HCT116 (cell line): ENCODE results near the gene GALNT16. TPM values are rescaled to one million over a fixed set of nuclear protein-coding genes. Genes with fewer than 3 reads are reported as not detected.

Source experiments
- ATAC-seq: fragments of 200-7000 bp; cut with Tn5 transposase; 2 replicates; pipeline ENCODE4 v1.9.1; 2020; ENCODE audit warnings: mild to moderate bottlenecking, moderate library complexity
- BruUV-seq: library from RNA; stranded (reverse); fragments of 400-500 nt; replicated peaks from 2 replicates; lab custom pipeline; 2021; lab: Mats Ljungman, UMichigan
- CTCF ChIA-PET: fragments of 300-600 bp; sonication (Branson Sonifier 250); formaldehyde crosslinking; loops from one replicate; lab custom pipeline; 2021; ENCODE audit warnings: antibody characterized with exemption; lab: Charles Lee
- POLR2A ChIA-PET: fragments of 300-600, 350-600 bp; sonication (Branson Sonifier 250); formaldehyde crosslinking; loops from one replicate; lab custom pipeline; 2021; ENCODE audit warnings: antibody characterized with exemption; lab: Charles Lee
- RAD21 ChIA-PET, 2 experiments: fragments of 300-600 bp; sonication (Branson Sonifier 250); formaldehyde crosslinking; loops; one replicate each; lab custom pipeline; 2023; ENCODE audit warnings: low total read pairs in 2 of 2; ENCODE audit not compliant: uncharacterized antibody in 2 of 2, unreplicated experiment in 2 of 2, low non-redundant PET in 1 of 2; lab: Charles Lee
- DNase-seq: peaks from one replicate; pipeline ENCODE4 v3.0.0-alpha.2; 2010; ENCODE audit warnings: low read depth, low spot score
- H2AFZ ChIP-seq: fragments of 200-600 bp; shearing (Covaris generic), sonication (generic); 2 replicates; pipeline ENCODE4 v1.6.1; 2017; ENCODE audit warnings: low read depth, mixed run types, mixed read lengths, antibody characterized with exemption, low read length; ENCODE audit not compliant: poor library complexity, severe bottlenecking
- H3K27ac ChIP-seq: 2 replicates; pipeline ENCODE4 v1.5.1; 2012; ENCODE audit warnings: low read depth, low read length
- H3K27me3 ChIP-seq: fragments of 200-600 bp; sonication (generic); 2 replicates; pipeline ENCODE4 v1.6.1; 2016; ENCODE audit warnings: mixed run types, low read length, mixed read lengths; ENCODE audit not compliant: insufficient read depth
- H3K36me3 ChIP-seq, 2 experiments: fragments of 200-500 bp in 1 of 2; fragments of 200-600 bp in 1 of 2; sonication (Bioruptor generic) in 1 of 2; sonication (generic) in 1 of 2; 2 replicates each; pipeline versions ENCODE4 v1.5.1 to v1.6.1; 2014 to 2016; ENCODE audit warnings: low read length in 2 of 2, inconsistent platforms in 1 of 2, mixed read lengths in 1 of 2, mixed run types in 1 of 2; ENCODE audit not compliant: insufficient read depth in 2 of 2, control insufficient read depth in 1 of 2
- H3K4me1 ChIP-seq, 2 experiments: fragments of 200-600 bp in 1 of 2; sonication (generic) in 1 of 2; 2 replicates each; pipeline versions ENCODE4 v1.5.1 to v1.6.1; 2012 to 2017; ENCODE audit warnings: low read length in 2 of 2, inconsistent platforms in 1 of 2, mild to moderate bottlenecking in 1 of 2, mixed read lengths in 1 of 2, mixed run types in 1 of 2, moderate library complexity in 1 of 2; ENCODE audit not compliant: insufficient read depth in 2 of 2, control insufficient read depth in 1 of 2
- H3K4me2 ChIP-seq: fragments of 200-600 bp; sonication (generic); 2 replicates; pipeline ENCODE4 v1.6.1; 2017; ENCODE audit warnings: mixed run types, low read length, mixed read lengths
- H3K4me3 ChIP-seq, 2 experiments: fragments of 200-600 bp in 1 of 2; sonication (generic) in 1 of 2; replicated peaks in 1 of 2; 2 replicates each; pipeline ENCODE4 v1.5.1; 2011 to 2016; ENCODE audit warnings: low read length in 2 of 2, control low read depth in 1 of 2, low read depth in 1 of 2, mild to moderate bottlenecking in 1 of 2, mixed read lengths in 1 of 2, mixed run types in 1 of 2
- H3K79me2 ChIP-seq: fragments of 200-600 bp; sonication (generic); 2 replicates; pipeline ENCODE4 v1.6.1; 2017; ENCODE audit warnings: mild to moderate bottlenecking, mixed run types, low read length, moderate library complexity, mixed read lengths; ENCODE audit not compliant: insufficient read depth
- H3K9ac ChIP-seq: fragments of 200-600 bp; sonication (generic); 2 replicates; pipeline ENCODE4 v1.6.1; 2016; ENCODE audit warnings: low read length, mixed read lengths
- H3K9me2 ChIP-seq: fragments of 200-600 bp; sonication (generic), shearing (Covaris generic); 2 replicates; pipeline ENCODE4 v1.6.1; 2017; ENCODE audit warnings: mixed run types, mild to moderate bottlenecking, moderate library complexity; ENCODE audit not compliant: insufficient read depth
- H3K9me3 ChIP-seq, 2 experiments: fragments of 200-500 bp in 1 of 2; fragments of 200-600 bp in 1 of 2; sonication (Bioruptor generic) in 1 of 2; sonication (generic) in 1 of 2; 2 replicates each; pipeline ENCODE4 v1.6.1; 2014 to 2017; ENCODE audit warnings: low read length in 2 of 2, mixed read lengths in 2 of 2, inconsistent platforms in 1 of 2, low read depth in 1 of 2, mild to moderate bottlenecking in 1 of 2, mixed run types in 1 of 2, moderate library complexity in 1 of 2; ENCODE audit not compliant: control insufficient read depth in 1 of 2, insufficient read depth in 1 of 2
- H4K20me1 ChIP-seq: fragments of 200-600 bp; sonication (generic), shearing (Covaris generic); 2 replicates; pipeline ENCODE4 v1.6.1; 2017; ENCODE audit warnings: mixed run types, mild to moderate bottlenecking, moderate library complexity; ENCODE audit not compliant: insufficient read depth
- EZH2 ChIP-seq: fragments of 200-600 bp; sonication (generic); IDR thresholded peaks from 2 replicates; pipeline ENCODE4 v1.6.1; 2017; ENCODE audit warnings: antibody characterized with exemption, mixed run types
- EZH2phosphoT487 ChIP-seq: fragments of 200-600 bp; IDR thresholded peaks from 2 replicates; pipeline ENCODE4 v1.6.1; 2018; ENCODE audit warnings: antibody characterized with exemption, borderline replicate concordance
- FOSL1 ChIP-seq: IDR thresholded peaks from 2 replicates; pipeline ENCODE4 v1.6.1; 2012; ENCODE audit warnings: low read depth
- SIN3A ChIP-seq: IDR thresholded peaks from 2 replicates; pipeline ENCODE4 v1.6.1; 2012; ENCODE audit warnings: low read depth
- TCF7L2 ChIP-seq: IDR thresholded peaks from 2 replicates; pipeline ENCODE4 v1.7.0; 2011; ENCODE audit warnings: borderline replicate concordance, inconsistent platforms; ENCODE audit not compliant: insufficient read depth, insufficient read length; ENCODE audit errors: extremely low read depth
- YY1 ChIP-seq: IDR thresholded peaks from 2 replicates; pipeline ENCODE4 v1.6.1; 2011; ENCODE audit warnings: low read length, low read depth, moderate library complexity, mild to moderate bottlenecking; ENCODE audit not compliant: insufficient replicate concordance; ENCODE audit errors: extremely low read depth
- intact Hi-C: fragments of 100-400 bp; cut with micrococcal nuclease; formaldehyde crosslinking; loops from 2 replicates; pipeline ENCODE4 v1.10.0; 2022
- total RNA-seq: library from RNA; stranded (reverse); gene quantifications from one replicate; pipeline ENCODE4 v1.2.1, GENCODE V29; 2021; ENCODE audit not compliant: unreplicated experiment
- TF ChIP-seq, protein P1 (sequence below), 3 experiments: fragments of 200-600 bp in 1 of 3; sonication (generic) in 1 of 3; IDR thresholded peaks in 2 of 3; conservative IDR thresholded peaks in 1 of 3; 2 replicates each; pipeline ENCODE4 v1.5.1; 2012 to 2017; ENCODE audit warnings: low read depth in 2 of 3, low read length in 2 of 3, antibody characterized with exemption in 1 of 3, borderline replicate concordance in 1 of 3, control low read depth in 1 of 3, mild to moderate bottlenecking in 1 of 3, mixed read lengths in 1 of 3, mixed run types in 1 of 3, moderate library complexity in 1 of 3; ENCODE audit not compliant: insufficient read depth in 1 of 3

The GALNT16 gene
- total RNA-seq, 1 experiment from 2014 or later, result 0.32 TPM

DNA sequence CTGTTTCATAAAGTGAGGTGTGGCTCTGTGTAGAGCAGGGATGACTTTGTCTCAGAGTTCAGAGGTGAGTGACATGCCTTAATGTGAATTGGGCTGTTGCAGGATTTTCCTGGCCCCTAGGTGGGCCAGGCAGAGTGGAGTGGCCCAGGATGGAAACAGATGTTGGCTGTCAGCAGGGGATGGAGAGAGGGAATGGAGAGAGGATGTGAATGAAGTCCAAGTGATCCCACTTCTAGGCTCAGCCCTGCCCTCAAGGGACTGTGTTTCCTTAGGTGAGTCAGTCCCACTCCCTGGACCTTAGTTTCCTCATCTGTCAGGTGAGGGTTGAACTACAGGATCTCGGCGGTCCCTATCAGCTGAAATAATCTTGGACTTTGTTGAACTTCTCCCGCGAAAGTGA is 7.5 kb downstream of the GALNT16 start (continued):
- TF ChIP-seq FOSL1 (no peak), EZH2phosphoT487 (no peak), EZH2 (no peak), SIN3A (no peak)
- TF ChIP-seq, protein P1, sequence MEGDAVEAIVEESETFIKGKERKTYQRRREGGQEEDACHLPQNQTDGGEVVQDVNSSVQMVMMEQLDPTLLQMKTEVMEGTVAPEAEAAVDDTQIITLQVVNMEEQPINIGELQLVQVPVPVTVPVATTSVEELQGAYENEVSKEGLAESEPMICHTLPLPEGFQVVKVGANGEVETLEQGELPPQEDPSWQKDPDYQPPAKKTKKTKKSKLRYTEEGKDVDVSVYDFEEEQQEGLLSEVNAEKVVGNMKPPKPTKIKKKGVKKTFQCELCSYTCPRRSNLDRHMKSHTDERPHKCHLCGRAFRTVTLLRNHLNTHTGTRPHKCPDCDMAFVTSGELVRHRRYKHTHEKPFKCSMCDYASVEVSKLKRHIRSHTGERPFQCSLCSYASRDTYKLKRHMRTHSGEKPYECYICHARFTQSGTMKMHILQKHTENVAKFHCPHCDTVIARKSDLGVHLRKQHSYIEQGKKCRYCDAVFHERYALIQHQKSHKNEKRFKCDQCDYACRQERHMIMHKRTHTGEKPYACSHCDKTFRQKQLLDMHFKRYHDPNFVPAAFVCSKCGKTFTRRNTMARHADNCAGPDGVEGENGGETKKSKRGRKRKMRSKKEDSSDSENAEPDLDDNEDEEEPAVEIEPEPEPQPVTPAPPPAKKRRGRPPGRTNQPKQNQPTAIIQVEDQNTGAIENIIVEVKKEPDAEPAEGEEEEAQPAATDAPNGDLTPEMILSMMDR (IDR thresholded peaks at IDR 0.05 in 2 of 3, conservative IDR thresholded peaks at IDR 0.05 in 1 of 3; ENCODE audit: borderline replicate concordance in 1 of 3, insufficient read depth in 1 of 3, low read depth in 2 of 3, low read length in 2 of 3), result no peak

DNA sequence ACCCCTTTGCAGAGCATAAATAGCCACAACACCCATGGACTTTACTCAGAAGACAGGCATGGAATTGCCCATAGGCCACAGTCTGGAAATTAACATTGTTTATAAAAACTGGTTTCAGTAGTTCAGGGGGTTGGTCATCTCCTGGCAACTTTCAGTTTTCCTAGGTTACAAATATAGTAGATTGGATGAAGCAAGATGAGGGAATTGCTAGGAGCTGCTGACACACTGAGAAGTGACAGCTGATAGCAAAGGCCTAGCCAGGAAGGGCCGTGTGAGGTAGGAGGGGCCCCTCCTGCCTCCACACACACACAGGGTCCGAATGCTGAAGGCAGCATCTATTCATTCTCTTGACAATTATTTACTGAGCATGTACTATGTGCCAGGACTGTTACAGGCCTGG is 8.3 kb downstream of the GALNT16 start:
- H3K9ac ChIP-seq, result no peak overlapping the region
- BruUV-seq, result no TSS peak
- H4K20me1 ChIP-seq, result no peaks in the 10 kb centered on the region
- no peak overlapping the region for H3K4me2 ChIP-seq
- intact Hi-C loops, result no loop called here
- CTCF ChIA-PET, result no interaction called here
- no peaks in the 10 kb centered on the region for H3K9me3 ChIP-seq
- no peak overlapping the region for H3K27ac ChIP-seq
- DNase-seq (no peak), ATAC-seq (no peak)
- TF ChIP-seq YY1 (no peak), TCF7L2 (no peak)
- RAD21 ChIA-PET, result no interaction called here
- 0 out of 2 replicates have a peak, but pooled peaks cover 3% of the 10 kb centered on the region for H3K27me3 ChIP-seq
- POLR2A ChIA-PET, result no interaction called here
- H3K79me2 ChIP-seq, result no peaks in the 10 kb centered on the region
- H3K36me3 ChIP-seq, result no peaks in the 10 kb centered on the region
- H3K4me1 ChIP-seq, result no peaks in the 10 kb centered on the region
- H3K9me2 ChIP-seq, result no peaks in the 10 kb centered on the region
- H2AFZ ChIP-seq, result no peak overlapping the region
- H3K4me3 ChIP-seq, result no peak overlapping the region
